Calu3 (cell line): Measurements from ENCODE around the gene MCF2L2. TPM values are rescaled to one million over a fixed set of nuclear protein-coding genes. Genes with fewer than 3 reads are reported as not detected.

Experiments used
- BruUV-seq: library from RNA; stranded (reverse); fragments of 400-500 nt; replicated peaks from 2 replicates; lab custom pipeline; 2021; lab: Mats Ljungman, UMichigan
- CTCF ChIA-PET: fragments of 300-600 bp; sonication (Branson Sonifier 250); formaldehyde crosslinking; loops from one replicate; lab custom pipeline; 2022; ENCODE audit warnings: antibody characterized with exemption; lab: Charles Lee
- DNase-seq: peaks from one replicate; pipeline ENCODE4 v3.0.0; 2022
- H3K27ac Mint-ChIP-seq: one replicate; pipeline ENCODE4 v1.8.0; 2022; ENCODE audit warnings: mixed read lengths; ENCODE audit not compliant: unreplicated experiment
- H3K27me3 Mint-ChIP-seq: one replicate; pipeline ENCODE4 v1.8.0; 2022; ENCODE audit warnings: mixed read lengths; ENCODE audit not compliant: unreplicated experiment
- H3K36me3 Mint-ChIP-seq: one replicate; pipeline ENCODE4 v1.8.0; 2022; ENCODE audit warnings: mild to moderate bottlenecking, moderate library complexity, mixed read lengths; ENCODE audit not compliant: insufficient read depth, unreplicated experiment
- H3K4me1 Mint-ChIP-seq: one replicate; pipeline ENCODE4 v1.8.0; 2022; ENCODE audit warnings: mild to moderate bottlenecking, low read depth, mixed read lengths; ENCODE audit not compliant: unreplicated experiment
- H3K4me3 Mint-ChIP-seq: one replicate; pipeline ENCODE4 v1.8.0; 2022; ENCODE audit warnings: mild to moderate bottlenecking, low read depth, moderate library complexity, mixed read lengths; ENCODE audit not compliant: unreplicated experiment
- H3K9me3 Mint-ChIP-seq: one replicate; pipeline ENCODE4 v1.8.0; 2022; ENCODE audit warnings: low read depth, mixed read lengths; ENCODE audit not compliant: unreplicated experiment
- CTCF ChIP-seq: fragments of 200-600 bp; IDR thresholded peaks from one replicate; pipeline ENCODE4 v1.8.0; 2022; ENCODE audit warnings: antibody characterized with exemption; ENCODE audit not compliant: unreplicated experiment
- intact Hi-C: fragments of 100-400 bp; cut with micrococcal nuclease; formaldehyde crosslinking; loops from one replicate; pipeline ENCODE4 v1.10.0; 2022; ENCODE audit not compliant: unreplicated experiment
- total RNA-seq: library from RNA; stranded (reverse); gene quantifications from 2 replicates; pipeline ENCODE4 v1.2.3, GENCODE V29; 2022

The MCF2L2 gene
- total RNA-seq, 1 experiment from 2014 or later, result 0.35 TPM

DNA sequence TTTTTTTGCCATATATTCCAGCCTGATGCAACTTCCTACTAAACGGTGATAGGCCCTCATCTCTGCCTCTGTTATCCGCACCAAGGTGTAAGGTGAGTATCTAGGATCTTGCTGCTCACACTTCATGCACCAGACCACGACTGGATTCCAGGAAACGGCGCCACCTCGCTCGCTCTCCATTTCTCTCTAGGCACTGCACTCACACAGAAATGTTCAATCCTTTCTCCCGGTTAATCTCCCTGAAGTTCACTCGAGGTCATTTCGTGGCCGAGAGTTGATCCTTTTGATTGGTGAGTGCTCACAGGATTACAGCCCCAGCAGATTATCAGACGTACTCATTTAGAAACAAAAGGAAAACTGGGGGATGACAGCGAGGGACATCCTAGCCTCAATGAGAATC is 28.1 kb downstream of the MCF2L2 start:
- Mint-ChIP-seq H3K27ac (no peak overlapping the region), H3K27me3 (peaks cover 43% of the 10 kb centered on the region), H3K36me3 (no peaks in the 10 kb centered on the region), H3K9me3 (no peaks in the 10 kb centered on the region), H3K4me1 (no peaks in the 10 kb centered on the region), H3K4me3 (no peak overlapping the region)
- TF ChIP-seq CTCF, result no peak
- intact Hi-C loops, result no loop called here
- DNase-seq, result no peak
- no TSS peak for BruUV-seq
- CTCF ChIA-PET, result interaction anchor here (1.3 kb wide), 1 partner anchor 215 kb away, joined by 3 read pairs; no protein-coding TSS in a partner anchor

DNA sequence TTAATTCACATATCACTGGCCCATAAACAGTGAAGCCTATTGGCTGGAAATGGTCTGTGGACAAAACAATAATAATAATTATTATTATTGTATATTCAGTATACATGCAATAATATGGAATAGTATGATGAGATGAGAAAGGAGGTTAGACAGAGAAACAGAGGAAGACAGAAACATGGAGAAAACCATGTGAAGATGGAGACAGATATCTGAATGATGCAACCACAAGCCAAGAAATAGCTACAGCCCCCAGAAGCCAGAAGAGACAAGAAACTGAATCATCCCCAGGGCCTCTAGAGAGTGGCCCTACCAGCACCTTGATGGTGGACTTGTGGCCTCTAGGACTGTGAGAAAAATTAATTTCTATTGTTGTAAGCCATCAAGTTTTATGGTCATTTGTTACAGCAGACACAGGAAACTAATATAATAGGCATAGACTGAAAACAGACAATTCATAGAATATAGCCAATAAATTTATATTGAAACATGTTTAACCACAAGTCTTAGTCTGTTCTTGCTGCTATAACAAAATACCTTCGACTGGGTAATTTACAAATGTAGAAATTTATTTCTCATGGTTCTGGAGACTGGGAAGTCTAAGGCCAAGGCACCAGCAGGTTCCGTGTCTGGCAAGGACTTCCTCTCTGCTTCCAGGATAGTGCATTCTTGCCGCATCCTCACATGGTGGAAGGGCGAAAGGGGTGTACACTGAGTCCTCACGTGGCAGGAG is 31.6 kb downstream of the MCF2L2 start:
- intact Hi-C loops, result no loop called here
- Mint-ChIP-seq H3K4me3 (no peak overlapping the region), H3K9me3 (no peaks in the 10 kb centered on the region), H3K36me3 (no peaks in the 10 kb centered on the region), H3K27me3 (peaks cover 62% of the 10 kb centered on the region), H3K4me1 (no peaks in the 10 kb centered on the region), H3K27ac (no peak overlapping the region)
- DNase-seq, result no peak
- CTCF ChIA-PET, result interaction anchor here (0.7 kb wide), 1 partner anchor 14 kb away, joined by 3 read pairs; no protein-coding TSS in a partner anchor
- BruUV-seq, result no TSS peak
- no peak for TF ChIP-seq CTCF

- Mint-ChIP-seq H3K4me3 (no peak overlapping the region), H3K36me3 (no peaks in the 10 kb centered on the region), H3K27me3 (peaks cover 79% of the 10 kb centered on the region), H3K27ac (no peak overlapping the region), H3K4me1 (no peaks in the 10 kb centered on the region), H3K9me3 (no peaks in the 10 kb centered on the region)
- no TSS peak for BruUV-seq
- no peak for DNase-seq
- no peak for TF ChIP-seq CTCF
- intact Hi-C loops, result no loop called here
- CTCF ChIA-PET, result interaction anchor here (1.0 kb wide), 1 partner anchor 210 kb away, joined by 7 read pairs; no protein-coding TSS in a partner anchor
These were observed 34.3 kb downstream of the MCF2L2 start for GRCh38 chr3:183394150-183394549.

- DNase-seq, result no peak
- CTCF ChIA-PET, result no interaction called here
- H3K27me3 Mint-ChIP-seq, result peaks cover 82% of the 10 kb centered on the region
- no peaks in the 10 kb centered on the region for H3K36me3 Mint-ChIP-seq
- H3K4me1 Mint-ChIP-seq, result no peaks in the 10 kb centered on the region
- intact Hi-C loops, result no loop called here
- H3K9me3 Mint-ChIP-seq, result no peaks in the 10 kb centered on the region
- TF ChIP-seq CTCF, result no peak
- H3K27ac Mint-ChIP-seq, result no peak overlapping the region
- no peak overlapping the region for H3K4me3 Mint-ChIP-seq
- BruUV-seq, result no TSS peak
These were observed 34.8 kb downstream of the MCF2L2 start for GRCh38 chr3:183393625-183394024.
